Pancreas (tissue), 10 donors: ENCODE results near the gene ZDHHC22. TPM values are rescaled to one million over a fixed set of nuclear protein-coding genes. Genes with fewer than 3 reads are reported as not detected.
A peak's percentile ranks its signal among the peaks of the same experiment; 100 is the strongest.

Experiments used
- ATAC-seq, 4 donors: fragments of 200-7000 bp; cut with Tn5 transposase; one replicate each; pipeline versions ENCODE4 v1.8.0 to v1.9.1; 2020; ENCODE audit warnings: mild to moderate bottlenecking in 4 of 4, moderate library complexity in 4 of 4
- DNase-seq, 6 donors: peaks; one replicate each; pipeline ENCODE4 v3.0.0-alpha.2; 2020
- FAIRE-seq: peaks from 2 replicates; lab custom pipeline; 2012; peaks lifted over from hg19 to GRCh38; lab: Jason Lieb, UNC
- H3K27ac ChIP-seq, 4 donors: fragments of 200-600 bp; sonication (generic); 1 replicate in 3 of 4; 2 replicates in 1 of 4; pipeline versions ENCODE4 v1.5.0 to v1.8.0; 2020
- H3K27me3 ChIP-seq, 4 donors: fragments of 200-600 bp; one replicate each; pipeline ENCODE4 v1.8.0; 2021
- H3K36me3 ChIP-seq, 3 donors: fragments of 200-600 bp; sonication (generic) in 1 of 3; one replicate each; pipeline versions ENCODE4 v1.5.0 to v1.8.0; 2020 to 2021
- H3K4me1 ChIP-seq, 3 donors: fragments of 200-600 bp; one replicate each; pipeline ENCODE4 v1.8.0; 2021
- H3K4me3 ChIP-seq, 4 donors: fragments of 200-600 bp; sonication (generic) in 2 of 4; one replicate each; pipeline versions ENCODE4 v1.5.0 to v1.8.0; 2020 to 2021
- H3K9me3 ChIP-seq, 4 donors: fragments of 200-600 bp; one replicate each; pipeline ENCODE4 v1.8.0; 2021
- WGBS, 2 donors: extraction: QIAGEN DNeasy Blood & Tissue Kit; methylation state at CpG; one replicate each; pipeline ENCODE4 v1.1.7; 2013; 5-methylcytosine and 5-hydroxymethylcytosine counted together
- intact Hi-C, 3 donors: fragments of 100-400 bp; cut with DNase I; formaldehyde crosslinking; loops; one replicate each; pipeline versions ENCODE4 v1.11.1 to v1.14.2; 2022
- polyA plus RNA-seq, 2 donors: library from polyadenylated mRNA; stranded (reverse); fragments of 200-250 nt; gene quantifications; one replicate each; pipeline ENCODE4 v1.2.3, GENCODE V29; 2013
- total RNA-seq, 6 donors: library from RNA; stranded (reverse); fragmentation: NEBNext Ultra II Directional in 4 of 6; extraction: Animal tissue kit (Norgen Biotek cat#: 25700) in 4 of 6; gene quantifications; one replicate each; pipeline versions ENCODE4 v1.2.1 to v1.2.4, GENCODE V29; 2021 to 2023
- TF ChIP-seq, protein P1 (sequence below), 4 donors: fragments of 200-600 bp; sonication (generic) in 3 of 4; IDR thresholded peaks; one replicate each; pipeline versions ENCODE4 v1.5.0 to v1.8.0; 2021; ENCODE audit warnings: antibody characterized with exemption in 4 of 4
- donor health status: healthy with polysubstance abuse.
- donor health status: DM: no; HTN: no; CAD: no; lungs with moderate emphysema.
- donor health status: DM: no; HTN: no; CAD: no.
- donor health status: control.
- donor health status: control.
- donor health status: Bipolar disorder and iron deficiency.
- donor health status: DM: yes; HTN: yes; CAD: no.
- donor health status: DM: no; HTN: no; CAD: no.
- donor health status: DM: no; HTN: no; CAD: no.
- donor health status: DM: yes; HTN: yes; CAD: no.

Gene ZDHHC22
- total and polyA plus RNA-seq, 8 donors, result 0.04 to 0.19 (median 0.04) TPM; not detected in 5

DNA sequence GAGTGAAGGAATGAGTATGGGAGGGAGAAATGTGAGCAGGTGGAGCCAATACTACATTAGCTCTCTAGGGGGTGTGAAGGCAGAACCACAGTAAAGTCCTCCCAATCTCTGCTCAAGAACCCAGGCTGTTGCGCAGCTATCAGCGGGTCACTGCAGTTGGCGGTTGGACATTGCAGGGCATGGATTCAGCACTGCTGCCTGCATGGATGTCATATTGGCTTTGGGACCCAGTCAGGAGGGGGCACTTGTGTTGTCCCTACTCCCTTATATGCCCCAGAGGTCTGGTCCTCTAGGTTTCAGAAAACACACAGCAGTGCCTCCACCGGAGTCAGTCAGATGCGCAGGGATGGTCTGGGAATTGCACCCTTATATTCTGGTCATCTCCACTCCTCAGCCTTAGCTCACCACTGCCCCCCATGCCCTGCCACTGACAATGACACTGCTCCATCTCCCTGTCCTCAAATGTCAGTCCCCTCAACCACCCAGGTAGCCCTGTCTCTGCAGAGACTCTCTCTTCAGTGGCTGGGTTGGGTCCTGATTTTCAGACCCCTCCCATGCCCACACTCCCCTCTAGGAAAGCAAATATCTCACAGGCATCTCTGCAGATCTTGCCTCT is 9.6 kb downstream of the ZDHHC22 start:
- no peaks in the 10 kb centered on the region for H3K36me3 ChIP-seq
- no peak overlapping the region for H3K27ac ChIP-seq
- H3K4me3 ChIP-seq, result no peak overlapping the region
- intact Hi-C loops, result no loop called here
- FAIRE-seq, result no peak
- TF ChIP-seq, protein P1, sequence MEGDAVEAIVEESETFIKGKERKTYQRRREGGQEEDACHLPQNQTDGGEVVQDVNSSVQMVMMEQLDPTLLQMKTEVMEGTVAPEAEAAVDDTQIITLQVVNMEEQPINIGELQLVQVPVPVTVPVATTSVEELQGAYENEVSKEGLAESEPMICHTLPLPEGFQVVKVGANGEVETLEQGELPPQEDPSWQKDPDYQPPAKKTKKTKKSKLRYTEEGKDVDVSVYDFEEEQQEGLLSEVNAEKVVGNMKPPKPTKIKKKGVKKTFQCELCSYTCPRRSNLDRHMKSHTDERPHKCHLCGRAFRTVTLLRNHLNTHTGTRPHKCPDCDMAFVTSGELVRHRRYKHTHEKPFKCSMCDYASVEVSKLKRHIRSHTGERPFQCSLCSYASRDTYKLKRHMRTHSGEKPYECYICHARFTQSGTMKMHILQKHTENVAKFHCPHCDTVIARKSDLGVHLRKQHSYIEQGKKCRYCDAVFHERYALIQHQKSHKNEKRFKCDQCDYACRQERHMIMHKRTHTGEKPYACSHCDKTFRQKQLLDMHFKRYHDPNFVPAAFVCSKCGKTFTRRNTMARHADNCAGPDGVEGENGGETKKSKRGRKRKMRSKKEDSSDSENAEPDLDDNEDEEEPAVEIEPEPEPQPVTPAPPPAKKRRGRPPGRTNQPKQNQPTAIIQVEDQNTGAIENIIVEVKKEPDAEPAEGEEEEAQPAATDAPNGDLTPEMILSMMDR (IDR thresholded peaks at IDR 0.05), result no peak
- H3K4me1 ChIP-seq, result no peaks in the 10 kb centered on the region
- H3K27me3 ChIP-seq, result peaks cover 0 to 15% (median 0%) of the 10 kb centered on the region in 4 donors
- DNase-seq, result no peak
- no peaks in the 10 kb centered on the region for H3K9me3 ChIP-seq
- no peak for ATAC-seq
- 77 to 93% methylated on average over 5 of the region's 5 CpGs for WGBS, 2 donors

GRCh38 chr14:77131206-77131605 is 10.4 kb downstream of the ZDHHC22 start:
- no peak for ATAC-seq
- TF ChIP-seq, protein P1 (IDR thresholded peaks at IDR 0.05), result no peak
- no peak for FAIRE-seq
- Histone ChIP-seq H3K4me3 (no peak overlapping the region), H3K36me3 (no peaks in the 10 kb centered on the region), H3K27me3 (peaks cover 0 to 15% (median 0%) of the 10 kb centered on the region in 4 donors), H3K9me3 (no peaks in the 10 kb centered on the region), H3K4me1 (no peaks in the 10 kb centered on the region), H3K27ac (no peak overlapping the region)
- intact Hi-C loops, result no loop called here
- DNase-seq, result no peak
- 41 to 69% methylated on average over 2 of the region's 2 CpGs for WGBS, 2 donors

- ATAC-seq, result no peak
- intact Hi-C loops, result no loop called here
- Histone ChIP-seq H3K4me3 (no peak overlapping the region), H3K27me3 (peaks cover 0 to 8% (median 0%) of the 10 kb centered on the region in 4 donors), H3K9me3 (no peaks in the 10 kb centered on the region), H3K4me1 (peaks cover 0 to under 1% (median 0%) of the 10 kb centered on the region in 3 donors), H3K27ac (no peak overlapping the region), H3K36me3 (no peaks in the 10 kb centered on the region)
- no peak for FAIRE-seq
- no peak for DNase-seq
- TF ChIP-seq, protein P1 (IDR thresholded peaks at IDR 0.05), result no peak
- WGBS, 2 donors, result 48 to 53% methylated on average over 3 of the region's 3 CpGs
Measured at GRCh38 chr14:77130386-77130785, 11.2 kb downstream of the ZDHHC22 start.

DNA sequence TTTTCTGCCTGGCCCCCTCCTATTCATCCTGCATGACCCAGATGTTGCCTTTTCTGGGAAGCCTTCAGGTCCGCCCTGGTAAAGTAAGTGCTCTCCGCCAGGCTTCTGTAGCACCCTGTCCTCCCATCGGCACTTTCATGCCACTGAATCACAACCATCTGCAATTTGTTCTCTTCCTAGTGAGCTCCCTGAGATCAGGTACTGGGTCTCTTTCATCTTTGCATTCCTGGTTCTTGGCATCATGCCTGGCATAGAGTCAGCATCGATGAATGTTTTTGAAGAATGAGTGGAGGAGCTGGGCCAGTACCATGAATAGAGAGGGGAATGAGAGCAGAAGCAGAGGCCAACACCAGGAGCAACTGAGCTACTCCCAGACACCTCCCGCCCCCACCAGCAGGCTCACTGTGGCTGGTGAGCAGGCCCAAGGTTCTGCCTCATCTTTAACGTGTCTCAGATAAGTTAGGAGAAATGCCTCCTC is 13.1 kb downstream of the ZDHHC22 start:
- no peak for ATAC-seq
- Histone ChIP-seq H3K27ac (no peak overlapping the region), H3K36me3 (no peaks in the 10 kb centered on the region), H3K9me3 (no peaks in the 10 kb centered on the region), H3K27me3 (peaks cover 0 to 8% (median 0%) of the 10 kb centered on the region in 4 donors), H3K4me1 (peaks cover 7 to 15% (median 11%) of the 10 kb centered on the region in 3 donors), H3K4me3 (no peak overlapping the region)
- TF ChIP-seq, protein P1 (IDR thresholded peaks at IDR 0.05), result no peak
- 52% methylated on average over 6 of the region's 6 CpGs for WGBS, 2 donors
- DNase-seq, result peak in 2 of 6 donors; percentile 32 to 42
- no peak for FAIRE-seq
- intact Hi-C loops, result no loop called here

DNA sequence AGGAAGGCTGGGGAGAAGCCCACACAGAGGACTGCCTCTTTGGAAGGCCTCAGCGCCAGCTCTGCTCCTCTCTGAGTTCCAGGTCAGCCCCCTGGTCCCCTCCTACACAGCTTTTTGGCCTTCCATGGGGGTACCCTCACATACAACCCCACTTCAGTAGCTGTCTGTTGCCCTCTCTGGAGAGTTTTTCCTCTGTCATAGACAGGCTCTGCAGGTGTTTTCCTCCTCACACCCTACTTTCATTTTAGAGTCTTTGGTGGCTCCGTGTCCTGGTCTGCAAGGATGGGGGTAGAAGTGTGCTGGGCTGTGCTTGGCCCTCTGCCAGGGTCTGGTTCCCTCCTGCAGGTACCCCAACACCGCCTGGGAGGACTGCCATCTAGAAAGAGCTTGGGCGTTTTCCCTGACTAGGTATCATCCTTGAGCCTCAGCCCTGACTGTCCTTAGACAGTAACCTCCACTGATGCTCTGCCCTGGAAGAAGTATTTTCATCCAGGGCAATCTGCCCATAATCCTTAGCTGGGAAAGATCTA is 15.1 kb downstream of the ZDHHC22 start:
- no peak overlapping the region for H3K27ac ChIP-seq
- no peaks in the 10 kb centered on the region for H3K9me3 ChIP-seq
- no peaks in the 10 kb centered on the region for H3K36me3 ChIP-seq
- peaks cover 13 to 20% (median 15%) of the 10 kb centered on the region in 3 donors for H3K4me1 ChIP-seq
- WGBS, 2 donors, result 81% methylated on average over 4 of the region's 4 CpGs
- H3K4me3 ChIP-seq, result no peak overlapping the region
- H3K27me3 ChIP-seq, result peaks cover 0 to 3% (median 0%) of the 10 kb centered on the region in 4 donors
- intact Hi-C loops, result no loop called here
- peak in 1 of 6 donors; percentile 38 for DNase-seq
- no peak for FAIRE-seq
- no peak for ATAC-seq
- TF ChIP-seq, protein P1 (IDR thresholded peaks at IDR 0.05), result no peak
